Measurements from ENCODE around the gene BAZ2B. TPM values are rescaled to one million over a fixed set of nuclear protein-coding genes. Genes with fewer than 3 reads are reported as not detected.

The BAZ2B gene
- total RNA-seq, 1 experiment from 2014 or later, result 19.9 TPM

DNA sequence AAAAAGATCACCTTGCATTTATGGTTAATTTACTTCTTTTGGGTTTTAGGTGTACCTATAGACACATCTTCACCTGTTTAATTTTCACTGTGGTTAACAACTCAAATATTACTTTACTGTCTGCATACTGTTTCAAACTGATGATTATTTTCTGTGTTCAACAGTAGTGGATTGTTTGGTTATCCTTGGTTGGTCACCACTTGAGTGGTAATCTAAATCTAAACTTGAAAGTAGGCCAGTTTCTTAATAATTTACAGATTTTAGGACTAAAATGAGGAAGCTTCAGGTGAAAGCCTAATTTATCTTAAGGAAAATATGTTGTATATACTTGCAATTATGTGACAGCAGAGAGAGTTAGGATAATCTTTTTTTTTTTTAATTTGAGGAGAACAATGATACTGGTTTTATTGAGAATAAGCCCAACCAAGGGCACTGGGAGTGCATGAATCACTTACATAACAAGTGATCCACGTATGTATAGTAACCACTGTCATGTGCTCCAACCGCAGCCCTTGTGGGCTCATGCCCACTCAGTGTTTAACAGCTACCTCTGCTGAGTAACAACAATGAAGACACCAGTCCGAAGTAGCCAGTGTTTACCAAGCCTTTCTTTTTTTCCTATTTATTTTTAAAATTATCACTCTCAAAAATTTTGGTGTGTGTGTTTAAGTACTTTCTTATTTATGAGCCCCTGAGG lies 298.8 kb downstream of the BAZ2B start:
- ChIA-PET RAD21 (ENCODE audit: low non-redundant PET in 1 of 2, low total read pairs in 2 of 2, uncharacterized antibody in 2 of 2, unreplicated experiment in 2 of 2) (no interaction called here), POLR2A (no interaction called here), CTCF (no interaction called here)
- H3K36me3 ChIP-seq (ENCODE audit: control insufficient read depth in 1 of 2, insufficient read depth in 2 of 2, low read length in 2 of 2), result no peaks in the 10 kb centered on the region
- H3K27ac ChIP-seq (ENCODE audit: low read depth, low read length), result no peak overlapping the region
- H4K20me1 ChIP-seq (ENCODE audit: insufficient read depth), result no peaks in the 10 kb centered on the region
- no peak overlapping the region for H3K4me3 ChIP-seq (replicated peaks in 1 of 2; ENCODE audit: low read depth in 1 of 2, low read length in 2 of 2)
- no peak overlapping the region for H3K4me2 ChIP-seq (ENCODE audit: low read length)
- H3K4me1 ChIP-seq (ENCODE audit: control insufficient read depth in 1 of 2, insufficient read depth in 2 of 2, low read length in 2 of 2), result no peaks in the 10 kb centered on the region
- intact Hi-C loops (cut with micrococcal nuclease), result no loop called here
- H3K9me2 ChIP-seq (ENCODE audit: insufficient read depth), result no peaks in the 10 kb centered on the region
- H3K79me2 ChIP-seq (ENCODE audit: insufficient read depth, low read length), result no peaks in the 10 kb centered on the region
- no peaks in the 10 kb centered on the region for H3K9me3 ChIP-seq (ENCODE audit: control insufficient read depth in 1 of 2, insufficient read depth in 1 of 2, low read depth in 1 of 2, low read length in 2 of 2)
- DNase-seq (ENCODE audit: low read depth, low spot score) (no peak), ATAC-seq (no peak)
- no peak for TF ChIP-seq YY1 (IDR thresholded peaks at IDR 0.05; ENCODE audit: extremely low read depth, insufficient replicate concordance, low read depth, low read length)
- no peak for TF ChIP-seq RAD21 (IDR thresholded peaks at IDR 0.05; ENCODE audit: low read depth)
- TF ChIP-seq CEBPB (IDR thresholded peaks at IDR 0.05; ENCODE audit: low read depth), result no peak
- TF ChIP-seq, protein P1, sequence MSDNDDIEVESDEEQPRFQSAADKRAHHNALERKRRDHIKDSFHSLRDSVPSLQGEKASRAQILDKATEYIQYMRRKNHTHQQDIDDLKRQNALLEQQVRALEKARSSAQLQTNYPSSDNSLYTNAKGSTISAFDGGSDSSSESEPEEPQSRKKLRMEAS (IDR thresholded peaks at IDR 0.05), result no peak
- no peak for TF ChIP-seq CBX3 (IDR thresholded peaks at IDR 0.05; ENCODE audit: low read depth)
- TF ChIP-seq, protein P2, sequence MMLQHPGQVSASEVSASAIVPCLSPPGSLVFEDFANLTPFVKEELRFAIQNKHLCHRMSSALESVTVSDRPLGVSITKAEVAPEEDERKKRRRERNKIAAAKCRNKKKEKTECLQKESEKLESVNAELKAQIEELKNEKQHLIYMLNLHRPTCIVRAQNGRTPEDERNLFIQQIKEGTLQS (IDR thresholded peaks at IDR 0.05), result no peak
- TF ChIP-seq, protein P3, sequence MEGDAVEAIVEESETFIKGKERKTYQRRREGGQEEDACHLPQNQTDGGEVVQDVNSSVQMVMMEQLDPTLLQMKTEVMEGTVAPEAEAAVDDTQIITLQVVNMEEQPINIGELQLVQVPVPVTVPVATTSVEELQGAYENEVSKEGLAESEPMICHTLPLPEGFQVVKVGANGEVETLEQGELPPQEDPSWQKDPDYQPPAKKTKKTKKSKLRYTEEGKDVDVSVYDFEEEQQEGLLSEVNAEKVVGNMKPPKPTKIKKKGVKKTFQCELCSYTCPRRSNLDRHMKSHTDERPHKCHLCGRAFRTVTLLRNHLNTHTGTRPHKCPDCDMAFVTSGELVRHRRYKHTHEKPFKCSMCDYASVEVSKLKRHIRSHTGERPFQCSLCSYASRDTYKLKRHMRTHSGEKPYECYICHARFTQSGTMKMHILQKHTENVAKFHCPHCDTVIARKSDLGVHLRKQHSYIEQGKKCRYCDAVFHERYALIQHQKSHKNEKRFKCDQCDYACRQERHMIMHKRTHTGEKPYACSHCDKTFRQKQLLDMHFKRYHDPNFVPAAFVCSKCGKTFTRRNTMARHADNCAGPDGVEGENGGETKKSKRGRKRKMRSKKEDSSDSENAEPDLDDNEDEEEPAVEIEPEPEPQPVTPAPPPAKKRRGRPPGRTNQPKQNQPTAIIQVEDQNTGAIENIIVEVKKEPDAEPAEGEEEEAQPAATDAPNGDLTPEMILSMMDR (IDR thresholded peaks at IDR 0.05 in 2 of 3, conservative IDR thresholded peaks at IDR 0.05 in 1 of 3; ENCODE audit: borderline replicate concordance in 1 of 3, insufficient read depth in 1 of 3, low read depth in 2 of 3, low read length in 2 of 3), result no peak
- no peak for TF ChIP-seq EZH2 (IDR thresholded peaks at IDR 0.05)
- no peak for TF ChIP-seq TCF7L2 (IDR thresholded peaks at IDR 0.05; ENCODE audit: borderline replicate concordance, extremely low read depth, insufficient read depth, insufficient read length)
- TF ChIP-seq ELF1 (IDR thresholded peaks at IDR 0.05; ENCODE audit: borderline replicate concordance, low read depth), result no peak
- TF ChIP-seq ZNF274 (IDR thresholded peaks at IDR 0.05; ENCODE audit: low read depth, low read length), result no peak
- TF ChIP-seq SRF (IDR thresholded peaks at IDR 0.05; ENCODE audit: low read depth), result no peak
- no peak for TF ChIP-seq POLR2A (IDR thresholded peaks at IDR 0.05; ENCODE audit: borderline replicate concordance, extremely low read depth, insufficient read depth, insufficient read length)
- H3K9ac ChIP-seq (ENCODE audit: low read length), result no peak overlapping the region
- H2AFZ ChIP-seq (ENCODE audit: low read depth, low read length, poor library complexity, severe bottlenecking), result no peak overlapping the region
- BruUV-seq (replicated peaks), result no TSS peak
- H3K27me3 ChIP-seq (ENCODE audit: insufficient read depth, low read length), result no peaks in the 10 kb centered on the region
